HCT116 (cell line): ENCODE measurements around the gene CREB3L4. TPM values are rescaled to one million over a fixed set of nuclear protein-coding genes. Genes with fewer than 3 reads are reported as not detected.
A peak's percentile ranks its signal among the peaks of the same experiment; 100 is the strongest.

Source experiments
- ATAC-seq: fragments of 200-7000 bp; cut with Tn5 transposase; 2 replicates; pipeline ENCODE4 v1.9.1; 2020; ENCODE audit warnings: mild to moderate bottlenecking, moderate library complexity
- BruUV-seq: library from RNA; stranded (reverse); fragments of 400-500 nt; replicated peaks from 2 replicates; lab custom pipeline; 2021; lab: Mats Ljungman, UMichigan
- CTCF ChIA-PET: fragments of 300-600 bp; sonication (Branson Sonifier 250); formaldehyde crosslinking; loops from one replicate; lab custom pipeline; 2021; ENCODE audit warnings: antibody characterized with exemption; lab: Charles Lee
- POLR2A ChIA-PET: fragments of 300-600, 350-600 bp; sonication (Branson Sonifier 250); formaldehyde crosslinking; loops from one replicate; lab custom pipeline; 2021; ENCODE audit warnings: antibody characterized with exemption; lab: Charles Lee
- RAD21 ChIA-PET, 2 experiments: fragments of 300-600 bp; sonication (Branson Sonifier 250); formaldehyde crosslinking; loops; one replicate each; lab custom pipeline; 2023; ENCODE audit warnings: low total read pairs in 2 of 2; ENCODE audit not compliant: uncharacterized antibody in 2 of 2, unreplicated experiment in 2 of 2, low non-redundant PET in 1 of 2; lab: Charles Lee
- DNase-seq: peaks from one replicate; pipeline ENCODE4 v3.0.0-alpha.2; 2010; ENCODE audit warnings: low read depth, low spot score
- H2AFZ ChIP-seq: fragments of 200-600 bp; shearing (Covaris generic), sonication (generic); 2 replicates; pipeline ENCODE4 v1.6.1; 2017; ENCODE audit warnings: low read depth, mixed run types, mixed read lengths, antibody characterized with exemption, low read length; ENCODE audit not compliant: poor library complexity, severe bottlenecking
- H3K27ac ChIP-seq: 2 replicates; pipeline ENCODE4 v1.5.1; 2012; ENCODE audit warnings: low read depth, low read length
- H3K27me3 ChIP-seq: fragments of 200-600 bp; sonication (generic); 2 replicates; pipeline ENCODE4 v1.6.1; 2016; ENCODE audit warnings: mixed run types, low read length, mixed read lengths; ENCODE audit not compliant: insufficient read depth
- H3K36me3 ChIP-seq, 2 experiments: fragments of 200-500 bp in 1 of 2; fragments of 200-600 bp in 1 of 2; sonication (Bioruptor generic) in 1 of 2; sonication (generic) in 1 of 2; 2 replicates each; pipeline versions ENCODE4 v1.5.1 to v1.6.1; 2014 to 2016; ENCODE audit warnings: low read length in 2 of 2, inconsistent platforms in 1 of 2, mixed read lengths in 1 of 2, mixed run types in 1 of 2; ENCODE audit not compliant: insufficient read depth in 2 of 2, control insufficient read depth in 1 of 2
- H3K4me1 ChIP-seq, 2 experiments: fragments of 200-600 bp in 1 of 2; sonication (generic) in 1 of 2; 2 replicates each; pipeline versions ENCODE4 v1.5.1 to v1.6.1; 2012 to 2017; ENCODE audit warnings: low read length in 2 of 2, inconsistent platforms in 1 of 2, mild to moderate bottlenecking in 1 of 2, mixed read lengths in 1 of 2, mixed run types in 1 of 2, moderate library complexity in 1 of 2; ENCODE audit not compliant: insufficient read depth in 2 of 2, control insufficient read depth in 1 of 2
- H3K4me2 ChIP-seq: fragments of 200-600 bp; sonication (generic); 2 replicates; pipeline ENCODE4 v1.6.1; 2017; ENCODE audit warnings: mixed run types, low read length, mixed read lengths
- H3K4me3 ChIP-seq, 2 experiments: fragments of 200-600 bp in 1 of 2; sonication (generic) in 1 of 2; replicated peaks in 1 of 2; 2 replicates each; pipeline ENCODE4 v1.5.1; 2011 to 2016; ENCODE audit warnings: low read length in 2 of 2, control low read depth in 1 of 2, low read depth in 1 of 2, mild to moderate bottlenecking in 1 of 2, mixed read lengths in 1 of 2, mixed run types in 1 of 2
- H3K79me2 ChIP-seq: fragments of 200-600 bp; sonication (generic); 2 replicates; pipeline ENCODE4 v1.6.1; 2017; ENCODE audit warnings: mild to moderate bottlenecking, mixed run types, low read length, moderate library complexity, mixed read lengths; ENCODE audit not compliant: insufficient read depth
- H3K9ac ChIP-seq: fragments of 200-600 bp; sonication (generic); 2 replicates; pipeline ENCODE4 v1.6.1; 2016; ENCODE audit warnings: low read length, mixed read lengths
- H3K9me2 ChIP-seq: fragments of 200-600 bp; sonication (generic), shearing (Covaris generic); 2 replicates; pipeline ENCODE4 v1.6.1; 2017; ENCODE audit warnings: mixed run types, mild to moderate bottlenecking, moderate library complexity; ENCODE audit not compliant: insufficient read depth
- H3K9me3 ChIP-seq, 2 experiments: fragments of 200-500 bp in 1 of 2; fragments of 200-600 bp in 1 of 2; sonication (Bioruptor generic) in 1 of 2; sonication (generic) in 1 of 2; 2 replicates each; pipeline ENCODE4 v1.6.1; 2014 to 2017; ENCODE audit warnings: low read length in 2 of 2, mixed read lengths in 2 of 2, inconsistent platforms in 1 of 2, low read depth in 1 of 2, mild to moderate bottlenecking in 1 of 2, mixed run types in 1 of 2, moderate library complexity in 1 of 2; ENCODE audit not compliant: control insufficient read depth in 1 of 2, insufficient read depth in 1 of 2
- H4K20me1 ChIP-seq: fragments of 200-600 bp; sonication (generic), shearing (Covaris generic); 2 replicates; pipeline ENCODE4 v1.6.1; 2017; ENCODE audit warnings: mixed run types, mild to moderate bottlenecking, moderate library complexity; ENCODE audit not compliant: insufficient read depth
- CBX3 ChIP-seq: IDR thresholded peaks from 2 replicates; pipeline ENCODE4 v1.6.1; 2012; ENCODE audit warnings: low read depth
- ELF1 ChIP-seq: IDR thresholded peaks from 2 replicates; pipeline ENCODE4 v1.6.1; 2012; ENCODE audit warnings: low read depth, borderline replicate concordance
- EZH2 ChIP-seq: fragments of 200-600 bp; sonication (generic); IDR thresholded peaks from 2 replicates; pipeline ENCODE4 v1.6.1; 2017; ENCODE audit warnings: antibody characterized with exemption, mixed run types
- EZH2phosphoT487 ChIP-seq: fragments of 200-600 bp; IDR thresholded peaks from 2 replicates; pipeline ENCODE4 v1.6.1; 2018; ENCODE audit warnings: antibody characterized with exemption, borderline replicate concordance
- FOSL1 ChIP-seq: IDR thresholded peaks from 2 replicates; pipeline ENCODE4 v1.6.1; 2012; ENCODE audit warnings: low read depth
- JUND ChIP-seq: IDR thresholded peaks from 2 replicates; pipeline ENCODE4 v1.6.1; 2012
- POLR2A ChIP-seq: IDR thresholded peaks from 2 replicates; pipeline ENCODE4 v1.7.0; 2011; ENCODE audit warnings: borderline replicate concordance; ENCODE audit not compliant: insufficient read depth, insufficient read length; ENCODE audit errors: extremely low read depth
- SRF ChIP-seq: IDR thresholded peaks from 2 replicates; pipeline ENCODE4 v1.6.1; 2012; ENCODE audit warnings: low read depth
- YY1 ChIP-seq: IDR thresholded peaks from 2 replicates; pipeline ENCODE4 v1.6.1; 2011; ENCODE audit warnings: low read length, low read depth, moderate library complexity, mild to moderate bottlenecking; ENCODE audit not compliant: insufficient replicate concordance; ENCODE audit errors: extremely low read depth
- ZFX ChIP-seq: fragments of 450-650 bp; IDR thresholded peaks from 2 replicates; pipeline ENCODE4 v1.6.1; 2017
- ZNF274 ChIP-seq: fragments of 200-500 bp; sonication (Bioruptor generic); IDR thresholded peaks from 2 replicates; pipeline ENCODE4 v1.6.1; 2014; ENCODE audit warnings: mild to moderate bottlenecking, low read depth, low read length, inconsistent platforms
- intact Hi-C: fragments of 100-400 bp; cut with micrococcal nuclease; formaldehyde crosslinking; loops from 2 replicates; pipeline ENCODE4 v1.10.0; 2022
- total RNA-seq: library from RNA; stranded (reverse); gene quantifications from one replicate; pipeline ENCODE4 v1.2.1, GENCODE V29; 2021; ENCODE audit not compliant: unreplicated experiment
- TF ChIP-seq, protein P1 (sequence below): IDR thresholded peaks from 2 replicates; pipeline ENCODE4 v1.6.1; 2012
- TF ChIP-seq, protein P2 (sequence below), 3 experiments: fragments of 200-600 bp in 1 of 3; sonication (generic) in 1 of 3; IDR thresholded peaks in 2 of 3; conservative IDR thresholded peaks in 1 of 3; 2 replicates each; pipeline ENCODE4 v1.5.1; 2012 to 2017; ENCODE audit warnings: low read depth in 2 of 3, low read length in 2 of 3, antibody characterized with exemption in 1 of 3, borderline replicate concordance in 1 of 3, control low read depth in 1 of 3, mild to moderate bottlenecking in 1 of 3, mixed read lengths in 1 of 3, mixed run types in 1 of 3, moderate library complexity in 1 of 3; ENCODE audit not compliant: insufficient read depth in 1 of 3

The CREB3L4 gene
- total RNA-seq, 1 experiment from 2014 or later, result 15.3 TPM

DNA sequence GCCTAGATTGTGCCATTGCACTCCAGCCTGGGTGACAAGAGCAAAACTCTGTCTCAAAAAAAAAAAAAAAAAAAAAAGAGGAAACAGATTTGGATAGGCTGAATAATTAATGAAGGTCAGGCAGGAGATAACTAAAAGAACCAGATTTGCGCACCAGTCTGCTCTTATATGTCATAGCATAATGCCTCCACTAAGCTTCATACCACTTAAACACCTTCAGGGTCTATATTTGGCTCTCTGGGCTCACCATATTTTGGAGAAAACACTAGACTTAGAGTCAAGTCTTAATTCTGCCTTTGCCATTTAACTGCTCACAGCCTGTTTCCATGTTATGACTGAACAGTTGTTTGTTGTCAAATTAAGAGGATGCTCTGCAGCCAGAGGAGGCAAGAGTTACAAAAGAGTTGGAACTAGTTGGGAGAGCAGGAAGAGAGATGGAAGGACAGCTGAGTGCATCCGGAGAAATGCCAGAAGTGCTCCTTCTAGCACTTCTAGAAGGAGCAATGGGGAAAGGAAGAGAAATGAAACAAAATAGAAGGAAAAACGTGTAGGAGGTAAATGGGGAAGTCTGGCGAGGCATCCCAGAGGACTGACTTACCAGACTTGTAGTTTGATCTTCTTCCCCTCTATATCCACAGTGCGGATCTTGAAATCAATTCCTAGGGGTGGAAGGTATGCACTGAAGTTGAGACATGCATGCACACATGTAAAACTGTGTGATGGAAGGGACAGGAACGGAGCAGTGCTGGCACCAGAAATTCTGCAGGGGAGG lies 16.6 kb downstream of the CREB3L4 start:
- H3K27me3 ChIP-seq, result no peaks in the 10 kb centered on the region
- H3K27ac ChIP-seq, result no peak overlapping the region
- H3K4me2 ChIP-seq, result peak overlapping the region; percentile 80; the same call in 1 of the 2 replicates
- ChIA-PET CTCF (interaction anchor here (0.7 kb wide), 1 partner anchor 95 kb away, joined by 3 read pairs; no protein-coding TSS in a partner anchor), POLR2A (no interaction called here), RAD21 (no interaction called here)
- peaks cover 4% of the 10 kb centered on the region; the same call in 1 of the 2 replicates for H3K79me2 ChIP-seq
- peaks cover 12 to 28% of the 10 kb centered on the region in 2 experiments for H3K4me1 ChIP-seq
- H2AFZ ChIP-seq, result no peak overlapping the region
- TF ChIP-seq SRF, result no peak
- no peaks in the 10 kb centered on the region for H3K9me2 ChIP-seq
- peaks cover 3 to 4% of the 10 kb centered on the region in 2 experiments; a peak in 1 of 4 replicates for H3K36me3 ChIP-seq
- ATAC-seq (no peak), DNase-seq (no peak)
- no peak overlapping the region for H3K4me3 ChIP-seq
- BruUV-seq, result no TSS peak
- H3K9me3 ChIP-seq, result no peaks in the 10 kb centered on the region
- H4K20me1 ChIP-seq, result no peaks in the 10 kb centered on the region
- H3K9ac ChIP-seq, result no peak overlapping the region
- intact Hi-C loops, result no loop called here

DNA sequence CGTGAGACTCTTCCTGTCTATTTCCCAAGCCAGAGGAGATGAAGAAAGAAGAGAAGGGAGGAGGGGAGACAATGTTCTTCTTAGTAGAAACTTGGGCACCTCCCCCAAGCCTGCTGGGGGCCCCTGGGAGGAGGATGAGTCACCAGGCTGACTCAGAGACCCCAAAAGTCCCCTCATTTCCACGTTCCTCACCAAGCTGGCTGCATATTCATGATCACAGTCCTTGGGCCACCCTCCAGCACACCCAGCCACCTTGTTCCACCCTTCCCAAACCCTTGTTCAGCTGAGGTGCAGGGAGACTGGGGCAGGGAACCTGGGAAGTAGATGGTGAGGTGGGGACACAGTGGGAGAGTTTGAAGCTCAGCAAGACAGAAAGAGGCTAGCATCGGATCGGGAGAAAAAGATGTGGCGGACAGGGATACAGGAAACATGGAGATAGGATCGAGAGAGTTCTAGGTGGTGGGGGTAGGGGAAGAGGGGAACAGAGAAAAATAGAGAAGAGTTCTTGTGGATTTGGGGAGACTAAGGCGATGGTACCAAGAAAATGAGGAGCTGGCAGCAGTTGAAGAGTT lies 17.7 kb downstream of the CREB3L4 start:
- TF ChIP-seq ELF1 (no peak), CBX3 (no peak), FOSL1 (no peak), JUND (no peak), POLR2A (no peak), ZFX (no peak), EZH2 (no peak), EZH2phosphoT487 (no peak), YY1 (no peak), ZNF274 (no peak)
- TF ChIP-seq, protein P1, sequence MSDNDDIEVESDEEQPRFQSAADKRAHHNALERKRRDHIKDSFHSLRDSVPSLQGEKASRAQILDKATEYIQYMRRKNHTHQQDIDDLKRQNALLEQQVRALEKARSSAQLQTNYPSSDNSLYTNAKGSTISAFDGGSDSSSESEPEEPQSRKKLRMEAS, result no peak
- TF ChIP-seq, protein P2, sequence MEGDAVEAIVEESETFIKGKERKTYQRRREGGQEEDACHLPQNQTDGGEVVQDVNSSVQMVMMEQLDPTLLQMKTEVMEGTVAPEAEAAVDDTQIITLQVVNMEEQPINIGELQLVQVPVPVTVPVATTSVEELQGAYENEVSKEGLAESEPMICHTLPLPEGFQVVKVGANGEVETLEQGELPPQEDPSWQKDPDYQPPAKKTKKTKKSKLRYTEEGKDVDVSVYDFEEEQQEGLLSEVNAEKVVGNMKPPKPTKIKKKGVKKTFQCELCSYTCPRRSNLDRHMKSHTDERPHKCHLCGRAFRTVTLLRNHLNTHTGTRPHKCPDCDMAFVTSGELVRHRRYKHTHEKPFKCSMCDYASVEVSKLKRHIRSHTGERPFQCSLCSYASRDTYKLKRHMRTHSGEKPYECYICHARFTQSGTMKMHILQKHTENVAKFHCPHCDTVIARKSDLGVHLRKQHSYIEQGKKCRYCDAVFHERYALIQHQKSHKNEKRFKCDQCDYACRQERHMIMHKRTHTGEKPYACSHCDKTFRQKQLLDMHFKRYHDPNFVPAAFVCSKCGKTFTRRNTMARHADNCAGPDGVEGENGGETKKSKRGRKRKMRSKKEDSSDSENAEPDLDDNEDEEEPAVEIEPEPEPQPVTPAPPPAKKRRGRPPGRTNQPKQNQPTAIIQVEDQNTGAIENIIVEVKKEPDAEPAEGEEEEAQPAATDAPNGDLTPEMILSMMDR (IDR thresholded peaks at IDR 0.05 in 2 of 3, conservative IDR thresholded peaks at IDR 0.05 in 1 of 3; ENCODE audit: borderline replicate concordance in 1 of 3, insufficient read depth in 1 of 3, low read depth in 2 of 3, low read length in 2 of 3), result no peak
- no peaks in the 10 kb centered on the region for H4K20me1 ChIP-seq
- ChIA-PET POLR2A (no interaction called here), RAD21 (no interaction called here), CTCF (interaction anchor here (0.7 to 0.9 kb wide), 2 partner anchors 18 to 164 kb away, joined by 3 to 4 read pairs; partner anchors contain the start of gene CREB3L4)
- peak overlapping the region; percentile 67 to 81 for H3K4me3 ChIP-seq
- H3K4me2 ChIP-seq, result peak overlapping the region; percentile 80
- DNase-seq (no peak), ATAC-seq (no peak)
- peaks cover 12 to 34% of the 10 kb centered on the region in 2 experiments for H3K4me1 ChIP-seq
- no peaks in the 10 kb centered on the region for H3K9me3 ChIP-seq
- peak overlapping the region; percentile 79 for H3K9ac ChIP-seq
- intact Hi-C loops, result loop anchor here (5.0 kb wide), 3 partner anchors 203 to 478 kb away; no protein-coding TSS in a partner anchor
- TSS peak; percentile 25 for BruUV-seq
- H2AFZ ChIP-seq, result no peak overlapping the region
- H3K36me3 ChIP-seq, result peaks cover 3 to 4% of the 10 kb centered on the region in 2 experiments; a peak in 1 of 4 replicates
- peak overlapping the region; percentile 43 for H3K27ac ChIP-seq
- no peaks in the 10 kb centered on the region for H3K27me3 ChIP-seq
- peaks cover 4% of the 10 kb centered on the region; the same call in 1 of the 2 replicates for H3K79me2 ChIP-seq
- no peaks in the 10 kb centered on the region for H3K9me2 ChIP-seq
